COR-L47 (cell line): ENCODE data around the gene NEDD4L.

Experiments used
- DNase-seq: peaks from one replicate; lab custom pipeline; 2025; lab: John Stamatoyannopoulos, UW

NEDD4L gene

DNA sequence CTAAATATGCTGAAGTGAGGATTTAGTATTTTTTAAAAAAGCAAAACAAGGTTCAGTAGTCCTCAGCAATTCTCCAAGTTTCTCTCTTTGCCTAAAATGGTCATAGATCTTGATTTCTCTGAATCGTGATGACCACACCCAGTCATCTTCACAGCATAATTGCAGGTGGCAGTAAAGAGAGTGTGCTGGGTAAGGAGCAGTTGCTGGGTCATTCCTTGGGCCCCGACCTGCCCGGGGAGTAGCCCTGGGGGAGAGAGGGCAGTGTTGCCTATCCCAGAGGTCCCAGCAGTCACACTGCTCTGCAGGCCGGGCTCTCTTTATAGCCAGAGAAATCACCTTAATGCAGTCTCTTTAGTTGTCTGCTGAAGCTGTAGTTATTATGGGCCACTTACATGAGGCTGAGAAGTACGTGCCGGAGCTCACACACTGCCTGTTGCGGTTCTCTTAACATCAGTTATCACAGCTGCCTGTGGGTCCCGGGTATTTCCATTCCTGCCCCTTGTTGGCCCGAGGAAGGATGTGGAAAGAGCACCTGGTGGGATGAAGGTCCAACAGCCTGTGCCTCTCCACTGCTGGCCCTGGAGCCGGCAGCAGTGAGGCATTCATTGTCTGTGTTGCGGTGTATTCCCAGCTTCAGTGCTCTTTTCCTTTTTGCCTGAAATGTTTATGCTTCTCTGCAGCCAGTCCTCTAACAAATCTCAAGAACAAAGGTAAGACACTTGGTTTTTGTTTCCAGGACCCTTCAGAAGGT lies 354.8 kb downstream of the NEDD4L start:
- DNase-seq = no peak

DNA sequence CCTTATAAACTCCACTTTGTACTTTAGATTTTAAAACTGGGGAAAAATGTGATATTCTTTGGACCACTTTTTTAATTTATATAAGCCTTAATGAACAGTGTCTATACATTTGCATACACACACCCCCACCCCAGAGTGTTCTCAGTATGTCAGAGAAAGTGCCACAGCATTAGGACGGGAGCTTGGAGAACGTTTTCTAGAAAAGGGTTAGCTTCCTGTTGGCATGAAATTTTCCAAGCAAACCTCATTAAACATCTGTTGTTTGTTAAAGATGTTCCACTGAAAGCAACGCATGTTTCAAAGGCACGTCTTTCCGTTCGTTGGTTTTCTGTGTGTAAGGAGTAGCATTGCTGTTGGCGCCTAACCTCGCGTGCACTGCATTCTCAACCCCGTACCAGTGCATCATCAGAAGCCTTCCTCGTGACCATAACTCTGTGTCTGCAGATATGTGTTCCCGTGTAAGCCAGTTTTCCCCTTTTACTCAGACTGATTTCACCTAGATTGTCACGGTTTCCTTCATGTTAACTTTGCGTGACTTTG lies 356.4 kb downstream of the NEDD4L start:
- no peak for DNase-seq

DNA sequence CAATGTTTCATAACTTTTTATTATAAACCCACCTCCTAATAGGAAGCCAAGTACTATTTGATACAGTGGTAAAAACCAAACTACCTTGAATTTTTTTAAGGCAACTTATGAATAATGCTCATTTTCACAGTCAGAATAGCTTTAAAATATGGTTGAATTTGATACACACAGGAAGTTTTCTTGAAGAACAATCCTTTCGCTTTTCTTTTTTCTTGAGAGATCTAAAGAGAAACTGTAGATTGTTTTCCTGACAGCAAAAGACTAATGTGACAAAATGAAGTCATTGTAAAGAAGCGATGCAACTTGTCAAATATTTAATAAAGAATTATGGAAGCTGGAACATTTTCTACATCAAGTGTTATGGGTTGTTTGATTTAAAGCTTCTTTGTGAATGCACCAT lies 357.2 kb downstream of the NEDD4L start:
- DNase-seq = no peak

DNA sequence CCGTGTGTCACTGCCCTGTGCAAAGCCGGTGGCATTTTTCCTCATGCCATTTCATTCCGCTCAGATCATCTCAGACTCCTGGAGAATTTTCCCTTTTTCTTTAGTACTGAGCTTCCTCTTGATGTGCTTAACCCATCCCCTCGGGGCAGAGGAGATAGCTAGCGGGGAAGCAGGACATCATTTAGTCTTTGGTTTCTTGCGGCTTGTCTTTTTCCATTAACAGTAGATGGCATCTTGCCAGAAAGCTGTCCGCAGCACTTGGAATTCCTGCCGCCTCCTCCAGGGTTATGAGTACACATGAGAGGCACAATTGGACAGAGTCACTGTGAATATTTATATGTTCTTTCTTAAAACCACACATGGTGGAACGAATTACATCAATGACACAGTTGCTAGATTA lies 358.2 kb downstream of the NEDD4L start:
- DNase-seq = peak; percentile 23

DNA sequence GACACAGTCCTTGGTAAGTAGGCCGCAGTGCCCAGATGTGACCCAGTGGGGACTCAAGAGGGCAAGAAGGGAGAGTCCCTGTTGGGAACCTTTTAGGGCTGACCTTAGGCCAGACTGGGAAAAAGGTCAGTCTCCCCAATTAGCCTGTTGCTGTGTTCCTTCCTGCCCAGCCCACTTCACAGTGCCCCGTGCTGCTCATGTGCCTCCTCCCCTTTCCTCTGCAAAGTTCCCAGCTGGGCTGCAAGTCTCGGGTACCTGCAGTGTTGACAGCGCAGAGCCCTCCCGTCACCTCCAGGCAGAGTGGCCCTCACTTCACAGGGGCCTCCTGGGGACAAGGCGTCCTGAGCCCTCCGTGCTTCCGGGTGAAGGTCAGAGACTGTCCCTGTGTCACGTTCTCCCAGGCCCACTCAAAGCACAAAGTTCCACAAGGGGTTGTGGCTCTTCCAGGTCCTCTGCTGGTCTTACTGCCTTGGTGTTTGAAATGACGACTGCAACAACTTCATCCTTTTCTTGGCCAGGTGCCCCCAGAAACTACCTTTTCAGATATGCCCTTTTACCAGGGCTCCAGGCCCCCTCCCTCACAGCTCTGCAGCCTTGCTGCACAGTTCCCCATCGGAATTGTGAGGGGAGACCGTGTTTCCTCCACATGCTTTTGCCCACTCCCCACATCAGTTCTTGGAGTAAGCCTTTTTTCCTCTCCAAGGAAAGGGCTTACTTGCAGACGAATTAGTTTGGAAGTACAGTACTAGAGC lies 359.1 kb downstream of the NEDD4L start:
- DNase-seq = no peak

DNA sequence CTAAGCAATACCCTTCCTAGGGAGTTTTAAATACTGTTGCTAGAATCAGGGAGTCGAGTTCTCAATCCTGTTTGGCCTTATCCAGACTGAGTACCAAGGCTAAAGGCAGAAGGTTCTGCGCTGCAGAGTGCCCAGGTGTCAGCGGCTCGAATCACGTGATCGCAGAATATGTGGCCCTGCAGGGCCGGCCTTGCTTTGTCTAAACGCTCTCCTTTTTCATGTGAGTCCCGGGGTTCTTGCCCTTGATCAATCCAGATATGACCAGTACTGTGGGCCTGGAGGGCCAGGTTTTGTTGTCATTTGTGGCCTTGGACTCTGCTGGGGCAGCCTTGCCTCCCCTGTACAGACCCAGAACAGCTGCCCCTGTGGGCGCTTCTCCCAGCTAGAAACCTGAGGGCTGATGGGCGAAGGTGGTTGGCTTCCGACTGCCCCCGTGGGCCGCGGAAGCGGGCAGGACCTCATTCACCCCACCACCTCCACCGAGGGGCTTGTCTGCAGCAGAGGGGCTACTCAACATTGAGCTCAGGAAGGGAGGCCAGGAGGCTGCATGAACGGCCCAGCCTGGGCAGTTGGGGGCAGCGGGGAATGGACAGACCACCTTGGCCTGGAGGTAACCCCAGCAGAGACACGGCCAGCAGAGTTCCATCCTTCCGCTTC lies 359.9 kb downstream of the NEDD4L start:
- no peak for DNase-seq

DNA sequence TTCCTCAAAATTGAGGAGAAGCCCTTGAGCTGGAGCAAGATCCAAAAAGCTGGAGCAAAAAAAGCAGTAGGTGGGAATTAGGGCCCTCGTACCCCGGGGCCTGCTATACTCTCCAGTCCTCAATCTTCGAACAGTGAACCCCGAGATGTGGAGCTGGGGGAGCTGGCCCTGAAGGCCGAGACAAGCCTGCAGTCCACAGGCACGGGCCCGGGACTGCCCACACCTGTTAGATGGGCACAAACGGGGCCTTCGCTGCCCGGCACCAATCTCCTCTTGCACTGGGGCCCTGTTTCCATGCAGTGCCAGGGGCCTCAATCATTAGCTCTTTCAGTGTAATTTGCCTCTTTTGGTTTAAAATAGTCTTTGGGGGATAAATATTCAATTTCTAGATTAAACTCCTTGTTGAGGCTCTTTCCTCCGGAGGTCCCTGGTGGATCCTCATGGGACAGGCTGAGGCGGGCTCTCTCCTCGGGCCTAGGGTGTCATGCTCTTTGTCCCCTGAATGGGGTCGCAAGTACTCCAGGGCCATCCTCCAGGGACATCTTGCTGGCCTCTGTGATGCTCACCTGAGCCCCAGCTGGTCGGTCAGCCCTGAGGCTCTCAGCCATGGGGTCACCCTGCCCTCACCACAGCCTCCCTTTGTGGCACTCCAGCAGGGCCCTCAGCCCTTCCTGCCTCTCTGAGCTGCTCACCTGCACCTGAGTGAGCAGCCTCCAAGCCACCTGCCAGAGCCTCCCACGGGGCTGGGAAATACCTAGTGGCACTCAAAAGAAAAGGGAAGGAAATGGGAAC lies 361.3 kb downstream of the NEDD4L start:
- no peak for DNase-seq

DNA sequence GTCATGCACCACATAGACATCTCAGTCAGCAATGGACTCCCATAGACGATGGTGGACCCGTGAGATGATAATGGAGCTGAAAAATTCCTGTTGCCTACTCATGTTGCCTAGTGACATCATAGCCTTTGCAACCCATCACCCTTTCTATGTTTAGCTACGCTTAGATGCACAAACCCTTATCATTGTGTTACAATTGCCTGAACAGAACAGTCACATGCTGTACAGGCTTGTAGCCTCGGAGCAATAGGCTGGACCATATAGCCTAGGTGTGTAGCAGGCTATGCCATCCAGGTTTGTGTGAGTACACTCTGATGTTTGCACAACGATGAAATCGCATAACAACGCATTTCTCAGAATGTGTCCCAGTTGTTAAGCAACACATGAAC lies 363.2 kb downstream of the NEDD4L start:
- no peak for DNase-seq

DNA sequence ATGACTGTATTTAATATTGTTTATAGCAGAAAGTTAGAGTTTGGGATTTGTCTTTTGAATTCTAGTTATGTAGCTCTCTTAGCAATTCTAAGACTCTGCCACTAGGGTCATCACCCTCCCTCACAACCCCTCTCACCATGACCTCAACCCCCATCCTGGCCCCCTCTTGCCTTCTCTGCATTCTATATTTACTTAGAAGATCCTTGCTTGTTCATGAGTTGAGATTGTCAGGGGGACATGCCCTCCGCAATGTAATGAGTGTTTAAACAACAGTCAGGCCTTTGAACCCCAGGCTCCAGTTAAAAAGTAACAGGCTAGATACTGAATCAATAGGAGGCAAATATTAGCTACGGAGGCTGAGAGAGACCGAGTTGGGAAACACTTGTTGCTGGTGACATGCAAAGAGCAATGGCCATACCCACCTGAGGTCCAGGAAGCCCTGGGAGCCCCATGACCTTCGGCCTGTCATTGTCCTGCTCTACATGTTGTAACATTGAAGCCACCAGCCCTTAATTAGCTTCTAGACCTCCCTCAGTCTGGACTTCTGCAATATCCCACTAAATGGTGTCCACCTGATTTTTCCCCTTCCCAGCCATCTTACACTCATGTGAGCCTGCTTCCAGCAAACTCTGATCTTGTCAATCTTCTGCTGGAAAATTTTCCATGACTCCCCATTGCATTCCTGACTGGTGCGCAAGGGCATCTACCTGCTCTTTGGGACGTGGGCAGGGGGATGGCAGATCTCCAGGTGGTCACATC lies 363.8 kb downstream of the NEDD4L start:
- no peak for DNase-seq

DNA sequence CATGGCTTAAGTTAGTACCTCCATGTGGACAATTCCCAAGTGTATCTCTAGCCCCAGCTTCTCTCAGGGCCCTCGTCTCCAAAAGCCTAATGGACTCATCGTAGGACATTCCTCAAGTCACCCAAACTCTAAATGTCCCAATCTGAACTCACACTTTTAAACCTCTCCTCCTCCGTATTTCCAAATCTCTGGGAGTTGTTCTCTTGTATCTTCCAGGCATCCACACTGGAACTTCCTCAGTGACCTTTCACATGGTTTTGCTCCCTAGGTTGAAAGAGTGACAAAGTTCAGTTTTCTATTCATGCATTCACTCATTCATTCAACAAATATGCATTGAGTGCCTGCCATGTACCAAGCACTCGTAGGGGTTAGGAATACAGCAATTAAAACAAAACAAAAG lies 364.6 kb downstream of the NEDD4L start:
- no peak for DNase-seq

DNA sequence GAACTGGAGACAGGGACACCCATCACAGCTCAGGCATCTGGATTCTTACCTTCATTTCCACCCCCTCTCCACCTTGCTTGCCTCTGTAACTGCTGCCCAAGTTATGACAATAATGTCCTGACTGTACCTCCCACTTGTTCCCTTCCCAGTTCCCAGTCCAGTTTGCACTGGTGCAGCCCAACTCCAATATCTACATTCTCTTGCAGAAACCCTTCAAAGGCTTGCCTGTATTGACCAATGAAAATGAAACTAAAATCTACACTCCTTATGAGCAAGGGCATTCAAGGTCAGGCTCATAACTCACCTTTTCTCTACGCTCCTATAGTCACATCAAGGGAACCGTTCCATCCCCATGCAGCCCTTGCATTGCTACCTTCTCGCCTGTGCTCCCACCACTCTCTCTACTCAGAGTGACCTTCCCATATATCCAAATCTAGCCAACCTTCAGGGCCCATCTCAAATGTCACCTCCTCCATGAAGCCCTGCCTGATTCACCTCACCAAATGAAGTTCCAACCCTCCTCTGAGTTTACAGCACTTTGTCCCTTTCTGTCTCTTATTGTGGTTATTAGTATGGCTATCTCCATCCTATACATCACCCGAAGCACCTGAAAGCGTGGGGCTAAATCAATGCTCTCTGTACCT lies 365.9 kb downstream of the NEDD4L start:
- DNase-seq = no peak

DNA sequence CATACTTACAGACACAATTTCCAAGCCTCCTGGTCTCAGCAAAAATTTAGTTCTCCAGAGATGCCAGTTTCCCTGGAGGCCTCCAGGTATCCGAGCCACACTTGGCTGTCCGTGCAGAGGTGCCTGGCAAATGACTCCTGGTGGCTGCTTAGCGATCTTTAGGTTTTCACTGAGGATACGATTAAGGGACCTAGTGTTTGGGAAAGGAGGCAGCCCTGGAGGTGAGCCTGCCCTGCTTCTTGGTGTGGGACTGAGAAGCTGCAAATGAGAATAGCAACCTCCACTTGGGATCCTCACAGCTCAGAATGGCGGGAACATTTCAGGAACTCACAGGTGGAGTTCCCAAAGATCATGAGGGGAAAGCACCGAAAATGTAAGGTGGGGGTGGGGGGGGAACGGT lies 367.3 kb downstream of the NEDD4L start:
- DNase-seq = no peak

DNA sequence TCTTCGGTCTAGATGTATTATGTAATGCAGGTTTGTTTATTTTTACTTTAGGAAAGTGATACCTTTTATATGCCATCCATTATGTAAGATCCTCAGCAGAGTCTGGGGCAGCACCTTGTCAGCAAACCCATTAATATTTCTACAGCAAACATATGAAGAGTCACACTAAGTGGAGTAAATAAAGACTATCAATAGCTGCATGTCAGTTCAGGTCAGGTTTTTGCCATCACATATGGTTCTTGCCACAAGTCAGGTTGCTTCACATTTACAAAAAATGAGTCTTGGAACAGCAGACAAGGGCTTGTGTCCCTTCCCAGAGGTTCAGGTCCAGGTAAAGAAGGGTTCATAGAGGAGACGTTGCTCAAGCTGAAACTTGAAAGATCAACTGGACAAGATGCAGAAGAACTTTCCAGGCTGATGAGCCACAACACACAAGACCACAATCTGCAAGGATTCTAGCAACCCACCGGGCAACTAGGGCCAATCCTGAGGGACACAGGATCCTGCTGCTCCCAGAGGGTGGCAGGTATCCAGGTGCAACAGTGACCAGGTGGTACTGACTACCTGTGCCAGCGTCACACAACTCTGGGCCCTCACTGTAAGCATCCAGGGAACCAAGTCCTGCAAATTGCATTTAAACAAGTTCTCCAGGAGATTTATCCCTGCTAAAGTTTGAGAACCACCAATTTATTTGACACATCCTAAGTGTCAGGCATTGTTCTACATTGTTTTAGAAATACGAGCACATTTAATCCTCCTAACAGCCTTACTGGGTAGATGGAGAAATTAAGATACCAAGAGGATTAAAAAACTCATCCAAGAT lies 369.0 kb downstream of the NEDD4L start:
- DNase-seq = no peak

DNA sequence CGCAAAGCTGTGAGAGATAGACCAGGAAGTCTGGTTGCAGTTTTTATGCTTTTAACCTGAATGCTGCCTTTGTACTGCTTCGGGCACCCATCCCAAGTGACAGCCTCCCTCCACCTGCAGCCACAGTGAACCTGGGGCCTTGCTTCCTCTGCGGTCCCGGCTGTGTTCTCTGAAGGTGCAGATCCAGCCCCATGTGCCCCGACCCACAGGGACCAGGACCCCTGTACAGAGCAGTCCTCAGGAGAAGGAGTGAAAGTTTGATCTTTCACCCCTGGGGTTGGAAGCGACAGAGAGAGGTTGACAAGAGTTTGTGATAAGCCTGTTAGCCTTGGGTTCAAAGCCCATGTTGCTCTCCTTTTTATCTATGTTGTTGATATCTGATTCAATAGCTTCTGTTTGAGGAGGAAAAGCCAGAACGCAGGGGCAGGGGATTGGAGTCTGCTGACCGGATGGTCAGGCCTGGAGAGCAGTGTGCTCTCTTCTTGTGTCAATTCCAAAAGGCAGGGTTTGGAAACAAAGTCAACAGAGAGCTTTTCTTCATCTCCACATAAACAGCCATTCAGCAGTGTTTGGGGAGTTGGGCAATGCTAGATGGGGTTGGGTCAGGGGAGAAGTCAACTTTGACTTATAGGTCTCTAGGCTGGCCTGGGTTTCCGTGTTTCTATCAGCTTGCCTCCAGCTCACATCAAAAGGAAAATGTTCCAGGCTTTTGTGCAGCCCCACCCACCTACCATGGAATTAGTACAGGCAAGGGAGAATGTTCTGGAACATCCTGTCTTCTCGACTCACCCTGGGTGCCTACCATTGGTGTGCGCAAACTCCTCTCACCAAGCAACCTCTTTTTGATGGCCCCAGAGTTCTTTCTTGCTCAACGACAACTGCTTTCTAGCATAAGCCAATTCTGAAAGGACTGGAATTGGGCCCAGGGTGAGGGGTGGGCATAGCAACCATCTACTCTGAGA lies 369.9 kb downstream of the NEDD4L start:
- no peak for DNase-seq

DNA sequence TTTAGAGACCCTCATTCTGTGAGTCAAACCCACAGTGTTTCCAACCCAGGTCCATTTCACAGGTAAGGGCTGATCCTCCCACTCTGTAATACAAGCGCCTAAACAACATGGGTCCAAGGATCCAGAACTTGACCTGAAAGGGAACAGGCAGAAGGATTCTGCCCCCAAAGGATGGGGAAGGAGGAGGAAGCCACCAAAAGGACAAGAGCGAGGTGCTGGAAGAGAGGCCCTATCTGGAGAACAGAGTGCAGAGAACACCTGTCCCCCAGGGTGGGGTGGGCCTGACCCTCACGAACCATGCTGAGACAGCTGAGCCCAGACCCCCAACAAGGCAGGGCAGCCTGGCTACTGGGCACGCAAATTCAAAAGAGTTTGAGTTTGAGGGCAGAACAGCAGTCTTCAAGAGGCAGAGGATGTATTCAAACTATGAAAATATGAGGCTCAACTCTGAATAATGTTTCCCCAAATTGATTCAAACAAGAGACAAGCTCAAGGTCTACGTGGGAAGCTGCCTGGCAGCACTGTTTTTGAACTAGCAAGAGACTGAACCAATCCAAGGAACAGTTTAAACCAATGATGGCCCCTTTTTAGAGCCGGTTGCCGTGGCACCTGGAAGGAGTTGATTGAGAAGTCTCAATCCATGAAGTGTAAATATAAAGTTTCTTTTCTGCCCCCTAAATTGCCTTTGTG lies 372.1 kb downstream of the NEDD4L start:
- DNase-seq = no peak

DNA sequence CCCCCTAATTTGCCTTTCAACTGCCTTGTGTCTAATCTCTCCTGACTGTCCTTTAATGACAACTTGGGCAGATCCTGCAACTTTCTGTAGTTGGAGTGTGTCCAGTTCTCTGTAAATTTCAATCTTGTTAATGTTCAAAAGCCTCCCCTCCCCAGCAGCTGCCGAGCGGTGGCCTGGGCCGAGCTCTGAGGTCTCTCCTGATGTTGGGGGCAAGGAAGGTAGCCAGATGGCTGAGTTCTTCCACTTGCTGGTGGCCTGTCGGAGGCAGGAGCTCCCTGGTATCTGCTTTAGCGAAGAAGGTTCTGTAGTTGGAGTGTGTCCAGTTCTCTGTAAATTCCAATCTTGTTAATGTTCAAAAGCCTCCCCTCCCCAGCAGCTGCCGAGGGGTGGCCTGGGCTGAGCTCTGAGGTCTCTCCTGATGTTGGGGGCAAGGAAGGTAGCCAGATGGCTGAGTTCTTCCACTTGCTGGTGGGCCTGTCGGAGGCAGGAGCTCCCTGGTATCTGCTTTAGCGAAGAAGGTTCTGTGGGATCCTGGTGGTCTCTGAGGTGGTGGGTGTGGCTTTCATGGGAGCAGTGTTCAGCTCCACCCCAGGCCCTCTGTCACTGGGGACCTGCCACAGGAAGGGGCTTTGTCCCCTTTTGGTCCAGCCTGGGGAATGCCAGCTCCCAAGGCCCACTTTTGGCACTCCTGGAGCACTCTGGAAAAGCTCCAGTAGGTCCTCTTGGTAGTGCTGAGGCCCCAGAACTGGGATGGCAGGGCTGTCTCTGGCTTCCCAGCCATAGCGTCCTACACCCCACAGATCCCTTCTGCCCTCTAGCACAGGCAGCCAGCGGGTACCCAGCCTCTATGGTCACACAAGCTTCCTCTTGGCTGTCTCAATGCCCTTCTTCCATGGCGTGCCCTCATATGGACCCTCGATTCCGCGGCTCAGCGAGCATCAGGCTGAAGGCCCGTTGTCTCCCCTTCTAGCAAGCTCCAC lies 373.0 kb downstream of the NEDD4L start:
- no peak for DNase-seq

DNA sequence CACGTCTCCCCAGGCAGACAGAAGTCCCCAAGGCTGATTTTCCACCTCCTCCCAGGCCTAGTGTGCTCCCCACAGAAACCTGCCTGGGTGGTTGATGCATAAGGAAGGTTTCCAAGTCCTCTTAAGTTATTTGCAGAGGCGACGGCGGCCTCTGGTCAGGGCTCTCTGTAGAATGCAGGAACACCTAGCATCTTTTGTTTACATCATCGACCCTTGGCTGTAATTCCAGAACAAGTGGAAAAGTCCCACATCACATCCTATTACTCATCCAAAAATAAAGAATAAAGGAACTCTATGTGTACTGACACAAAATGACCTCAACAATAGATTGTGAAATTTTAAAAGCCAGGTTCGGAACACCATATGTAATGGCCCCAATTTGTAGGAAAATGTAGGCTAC lies 373.7 kb downstream of the NEDD4L start:
- DNase-seq = no peak
